GM21528 (cell line): ENCODE data around the gene CHI3L2.
A peak's percentile ranks its signal among the peaks of the same experiment; 100 is the strongest.

ENCODE experiments used
- ATAC-seq: cut with Tn5 transposase; IDR thresholded peaks from one replicate; pipeline ENCODE4 v1.9.1; 2021; ENCODE audit warnings: mild to moderate bottlenecking, moderate library complexity; ENCODE audit not compliant: unreplicated experiment, low FRiP score

CHI3L2 gene

DNA sequence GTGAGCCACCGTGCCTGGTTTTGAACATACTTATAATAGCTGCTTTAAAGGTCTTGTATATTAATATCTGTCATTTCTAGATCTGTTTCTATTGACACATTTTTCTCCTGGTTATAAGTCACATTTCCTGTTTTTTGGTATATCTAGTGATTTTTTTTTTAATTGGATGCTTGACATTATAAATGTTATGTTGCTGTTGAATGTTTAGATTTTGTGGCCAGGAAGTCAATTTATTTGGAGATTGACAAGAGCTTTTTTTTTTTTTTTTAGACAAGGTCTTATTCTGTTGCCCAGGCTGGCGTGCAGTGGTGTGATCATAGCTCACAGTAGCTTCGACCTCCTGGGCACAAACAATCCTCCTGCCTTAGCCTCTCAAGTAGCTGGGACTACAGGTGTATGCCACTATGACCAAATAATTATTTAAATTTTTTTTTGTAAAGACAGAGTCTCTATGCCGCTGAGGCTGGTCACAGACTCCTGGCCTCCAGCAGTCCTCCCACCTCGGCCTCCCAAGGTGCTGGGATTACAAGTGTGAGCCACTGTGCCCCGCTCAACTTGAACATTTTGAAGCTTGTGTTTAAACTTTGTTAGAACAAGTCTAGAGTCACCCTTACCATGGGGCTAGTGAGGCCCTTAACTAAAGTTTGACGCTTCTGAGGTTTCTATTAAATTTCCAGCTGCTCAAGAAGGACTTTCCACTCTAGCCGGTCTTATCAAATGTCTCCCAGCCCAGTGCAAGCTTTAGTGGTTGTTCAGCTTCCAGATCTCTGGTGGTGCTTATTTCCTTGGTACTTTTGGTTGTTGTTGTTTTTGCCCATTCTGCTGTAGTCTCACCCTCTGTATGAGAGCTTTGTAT is 8.6 kb upstream of the CHI3L2 start:
- no peak for ATAC-seq

DNA sequence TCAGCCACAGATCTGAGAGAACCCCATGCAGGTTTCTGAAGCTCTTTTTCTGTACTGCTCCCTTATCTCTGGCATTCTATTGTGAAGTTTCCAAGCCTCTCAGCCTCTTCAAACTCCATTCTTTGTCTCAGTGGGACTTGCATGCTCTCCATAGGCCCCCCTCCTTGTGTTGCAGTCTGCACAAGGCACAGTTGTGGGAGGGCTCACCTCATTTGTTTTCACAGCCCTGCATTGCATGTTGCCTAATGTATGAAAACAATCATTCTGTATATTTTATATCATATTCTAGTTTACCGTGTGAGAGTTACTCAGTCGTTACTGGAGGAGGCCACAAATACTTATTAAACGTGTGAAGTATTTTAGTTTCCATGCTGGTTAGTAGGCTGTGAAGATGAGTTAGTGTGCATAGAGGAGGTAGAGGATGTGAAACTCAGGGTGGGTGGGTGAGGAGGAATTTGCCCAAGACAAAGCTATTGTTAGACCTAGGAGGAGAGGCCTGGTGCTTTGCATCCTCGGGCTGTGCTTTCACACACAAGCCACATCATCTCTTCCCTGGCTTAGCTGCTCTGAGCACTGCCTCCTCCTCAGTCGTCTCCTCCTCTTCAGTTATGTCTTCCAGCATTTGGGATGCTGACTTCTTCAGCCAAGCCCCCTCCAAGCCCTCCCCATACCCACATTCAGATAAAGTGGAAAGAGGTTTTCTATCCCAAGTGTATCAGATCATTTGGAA is 7.8 kb upstream of the CHI3L2 start:
- no peak for ATAC-seq

- ATAC-seq = no peak
Observed at GRCh38 chr1:111220302-111220890, 7.1 kb upstream of the CHI3L2 start.

- ATAC-seq = no peak
Observed at GRCh38 chr1:111221276-111221632, 6.3 kb upstream of the CHI3L2 start.

DNA sequence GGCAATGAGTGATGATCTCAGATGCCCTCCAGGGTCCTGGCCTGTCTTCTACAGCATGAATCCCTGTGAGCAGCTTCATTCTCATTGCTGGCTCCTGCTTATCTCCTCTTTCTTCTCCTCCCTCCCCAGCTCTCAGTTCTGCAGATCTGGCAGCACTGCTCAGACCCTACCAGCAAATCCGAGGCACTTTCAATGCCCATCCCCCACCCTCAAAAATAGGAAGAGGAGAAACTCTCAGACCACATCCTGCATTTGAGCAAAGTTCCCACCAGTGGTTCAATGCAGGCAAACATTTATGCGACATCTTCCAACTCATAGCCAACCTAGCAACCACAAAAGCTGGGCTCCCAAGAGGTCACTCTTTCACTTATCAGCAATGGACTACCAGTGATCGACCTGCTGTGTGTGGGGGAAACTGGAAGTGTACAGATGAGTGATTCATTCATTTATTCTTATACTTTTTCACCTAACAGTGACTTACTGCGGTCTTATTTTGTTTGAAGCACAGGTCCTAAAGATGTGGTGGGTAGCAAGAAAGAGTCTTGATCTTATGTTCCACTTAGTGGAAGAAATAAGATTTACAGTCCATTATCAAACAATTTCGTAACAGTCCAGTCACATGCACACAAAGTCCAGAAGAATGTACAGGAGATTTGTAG is 5.8 kb upstream of the CHI3L2 start:
- ATAC-seq = peak; percentile 63

- peak; percentile 1 for ATAC-seq
Observed at GRCh38 chr1:111222308-111223125, 5.0 kb upstream of the CHI3L2 start.

GRCh38 chr1:111223126-111223685 is 4.3 kb upstream of the CHI3L2 start:
- no peak for ATAC-seq

- no peak for ATAC-seq
Observed at GRCh38 chr1:111225091-111225490, 2.4 kb upstream of the CHI3L2 start.

DNA sequence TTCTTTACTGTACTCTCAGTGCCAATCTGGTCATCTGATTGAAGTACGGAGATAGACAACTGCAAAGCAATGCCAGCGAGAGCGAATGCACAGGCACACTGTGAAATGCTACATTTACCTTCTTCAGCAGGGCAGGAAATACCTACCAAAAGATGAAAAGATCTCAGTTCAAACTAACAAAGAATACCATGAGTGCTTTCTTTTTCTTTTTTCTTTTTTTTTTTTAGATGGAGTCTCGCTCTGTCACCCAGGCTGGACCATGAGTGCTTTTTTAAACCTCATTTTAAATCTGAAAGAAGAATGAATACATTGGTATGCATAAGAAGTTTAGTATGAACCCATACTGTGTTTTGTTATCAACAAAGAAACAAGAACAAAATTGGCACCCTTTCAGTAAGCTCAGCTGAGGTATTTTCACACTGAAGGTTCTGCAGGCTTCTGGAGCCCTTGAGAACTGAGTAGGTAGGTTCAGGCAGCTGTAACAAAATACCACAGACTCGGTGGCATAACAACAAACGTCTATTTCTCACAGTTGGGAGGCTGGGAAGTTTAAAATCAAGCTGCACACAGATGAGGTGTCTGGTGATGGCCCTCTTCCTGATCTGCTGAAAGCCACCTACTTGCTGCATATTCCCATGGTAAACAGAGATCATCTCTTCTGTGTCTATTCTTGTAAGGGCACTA is 1.7 kb upstream of the CHI3L2 start:
- no peak for ATAC-seq

- no peak for ATAC-seq
Observed at GRCh38 chr1:111227851-111228747, 586 bp downstream of the CHI3L2 start.

DNA sequence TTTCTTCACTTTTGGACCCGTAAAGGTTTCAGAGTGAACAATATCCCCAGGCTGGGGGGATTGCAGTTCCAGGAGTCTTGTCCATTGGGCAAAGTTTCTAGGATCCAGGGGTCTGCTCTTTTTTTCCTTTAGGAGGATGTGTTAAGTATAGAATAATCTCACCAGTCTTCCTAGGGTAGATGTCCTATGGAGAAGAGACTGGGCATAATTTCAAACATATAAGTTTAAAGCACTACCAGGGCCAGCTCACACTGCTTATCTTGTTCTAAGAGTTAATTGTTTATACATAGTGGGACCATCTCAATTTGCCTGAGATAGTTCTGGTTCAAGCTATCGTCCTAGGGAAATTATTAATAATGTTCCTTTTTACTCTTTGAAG is 1.2 kb downstream of the CHI3L2 start:
- ATAC-seq = no peak

GRCh38 chr1:111232134-111232533 is 4.6 kb downstream of the CHI3L2 start:
- no peak for ATAC-seq

GRCh38 chr1:111234258-111234657 is 6.7 kb downstream of the CHI3L2 start:
- no peak for ATAC-seq

- no peak for ATAC-seq
Observed at GRCh38 chr1:111234866-111235265, 7.4 kb downstream of the CHI3L2 start.

GRCh38 chr1:111236379-111236778 is 8.9 kb downstream of the CHI3L2 start:
- no peak for ATAC-seq

- ATAC-seq = no peak
Observed at GRCh38 chr1:111236806-111237205, 9.3 kb downstream of the CHI3L2 start.

GRCh38 chr1:111238056-111238795 is 10.7 kb downstream of the CHI3L2 start:
- ATAC-seq = no peak

DNA sequence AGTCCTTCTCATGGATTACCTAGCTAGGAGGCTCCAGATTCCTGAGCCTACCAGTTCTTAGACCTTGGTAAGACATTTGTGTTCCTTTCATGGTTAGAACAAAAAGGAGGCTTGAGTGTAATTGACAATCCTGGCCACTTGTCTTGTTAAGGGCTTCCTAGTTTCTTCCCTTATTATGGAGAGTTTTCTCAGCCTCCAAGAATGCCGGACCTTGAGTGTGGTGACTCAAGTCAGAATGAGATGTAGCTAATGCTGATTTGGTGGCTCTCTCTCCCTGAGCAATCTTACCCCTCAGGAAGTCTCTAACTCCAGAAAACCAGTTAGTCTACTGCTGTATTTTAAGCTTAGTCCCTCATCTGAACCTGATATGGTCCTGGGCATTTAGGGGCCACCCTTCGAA is 14.3 kb downstream of the CHI3L2 start:
- no peak for ATAC-seq
